ENCODE measurements around the gene MRTFB.
"Not testable (repeated sequence)": the region's sequence is repeated elsewhere in the genome, so short reads cannot be mapped to it uniquely, and the experiment has no call there.

The MRTFB gene

DNA sequence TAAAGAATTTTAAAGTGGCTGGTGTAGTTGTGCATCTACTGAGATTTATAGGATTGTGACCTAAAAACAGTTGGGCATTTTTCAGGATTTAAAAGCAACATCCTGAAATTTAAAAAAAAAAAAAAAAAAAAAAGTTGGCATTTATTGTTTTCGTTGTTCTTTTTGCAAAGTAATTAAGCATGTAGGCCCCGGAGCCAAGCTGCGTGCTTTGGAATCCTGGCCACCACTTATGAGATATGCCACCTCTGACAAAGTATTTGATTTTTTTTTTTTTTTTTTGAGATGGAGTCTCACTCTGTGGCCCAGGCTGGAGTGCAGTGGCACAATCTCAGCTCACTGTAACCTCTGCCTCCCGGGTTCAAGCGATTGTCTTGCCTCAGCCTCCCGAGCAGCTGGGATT, 112.8 kb downstream of the MRTFB start:
- not testable (repeated sequence) for DNase-seq (ENCODE audit: low read depth, low spot score)

- DNase-seq (ENCODE audit: low read depth, low spot score), result peak; percentile 73
Observed at GRCh38 chr16:14186007-14186794, 115.1 kb downstream of the MRTFB start.

DNA sequence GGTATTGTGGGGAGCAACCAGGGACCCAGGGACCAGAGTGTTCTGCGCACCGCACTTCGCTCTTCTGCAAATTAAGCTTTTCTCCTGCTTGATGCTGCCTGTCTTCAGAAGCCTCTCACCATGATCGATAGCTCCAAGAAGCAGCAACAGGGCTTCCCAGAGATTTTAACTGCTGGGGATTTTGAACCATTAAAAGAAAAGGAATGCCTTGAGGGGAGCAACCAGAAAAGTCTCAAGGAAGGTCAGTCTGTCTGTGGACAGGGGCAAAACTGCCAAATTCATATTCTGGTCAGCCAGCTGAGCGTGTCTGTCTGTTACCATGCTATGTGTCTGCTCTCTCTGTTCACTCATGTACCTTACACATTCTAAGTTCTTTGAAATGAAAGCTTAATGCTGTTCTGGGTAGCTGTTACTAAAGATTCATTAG, 115.7 kb downstream of the MRTFB start:
- DNase-seq (ENCODE audit: low read depth, low spot score), result no peak

GRCh38 chr16:14187517-14188338, 116.6 kb downstream of the MRTFB start:
- DNase-seq (ENCODE audit: low read depth, low spot score), result no peak

DNA sequence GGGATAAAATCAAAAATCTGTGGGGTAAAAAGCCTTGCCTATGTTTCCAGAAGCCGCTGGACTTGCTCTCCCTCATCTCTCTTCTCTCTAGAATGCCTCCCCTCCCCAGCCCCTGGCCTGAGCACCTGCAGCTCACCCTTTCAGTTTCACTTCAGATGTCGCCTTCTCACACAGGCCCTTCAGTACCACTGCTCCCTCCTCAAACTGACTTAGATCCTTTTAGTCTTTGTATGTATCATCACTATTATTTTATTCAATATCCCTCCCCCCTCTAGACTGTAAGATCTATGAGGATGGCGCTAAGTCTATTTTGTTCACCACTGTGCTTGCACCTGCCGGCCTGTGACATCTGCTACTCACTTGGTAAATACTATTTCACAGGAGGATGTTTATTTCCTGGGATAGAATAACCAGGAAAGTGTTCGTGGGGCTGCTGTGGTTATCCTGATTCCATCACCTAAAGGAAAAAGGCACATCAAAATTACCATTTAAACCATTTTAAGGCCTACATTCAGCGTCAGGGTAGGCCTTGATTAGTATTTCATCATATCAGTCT, 122.3 kb downstream of the MRTFB start:
- no peak for DNase-seq (ENCODE audit: low read depth, low spot score)

GRCh38 chr16:14194721-14195120, 123.6 kb downstream of the MRTFB start:
- DNase-seq (ENCODE audit: low read depth, low spot score), result no peak

DNA sequence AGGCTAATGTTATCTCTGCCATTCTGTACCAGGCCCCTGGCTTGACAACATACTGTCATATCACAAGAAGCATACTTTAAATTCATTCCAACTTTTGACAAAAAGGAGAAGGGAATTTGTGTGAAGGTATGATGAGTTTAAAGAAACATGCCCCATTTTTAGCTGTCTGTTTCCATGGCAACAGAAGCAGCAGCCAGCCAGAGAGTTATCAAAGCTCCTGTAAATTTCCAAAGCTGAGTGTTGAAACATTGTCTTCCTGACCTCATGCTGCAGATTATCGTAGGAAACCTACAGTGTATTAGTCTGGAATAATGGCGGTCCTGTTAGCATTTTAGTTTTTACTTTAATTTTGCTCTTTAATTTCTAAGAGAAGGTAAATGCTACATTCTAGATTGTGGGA, 124.9 kb downstream of the MRTFB start:
- no peak for DNase-seq (ENCODE audit: low read depth, low spot score)

DNA sequence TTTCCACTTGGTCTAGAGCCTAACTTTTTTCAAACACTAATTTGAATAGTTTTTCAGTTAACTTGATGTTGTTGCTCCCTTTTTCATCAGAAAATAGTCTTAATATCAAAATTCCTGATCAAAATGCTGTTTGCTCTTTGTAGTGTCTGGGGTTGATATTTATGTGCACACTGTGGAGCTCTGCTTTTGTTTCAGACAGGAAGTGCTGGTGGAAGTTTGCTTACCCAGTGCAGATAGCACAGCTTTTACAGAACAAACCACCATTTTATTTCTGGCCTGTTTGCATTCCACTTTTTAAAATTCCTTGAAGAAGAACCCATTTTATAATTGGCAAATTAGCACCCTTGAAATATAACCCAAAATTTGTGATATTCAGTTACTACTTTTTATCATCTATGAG, 125.4 kb downstream of the MRTFB start:
- DNase-seq (ENCODE audit: low read depth, low spot score), result no peak

GRCh38 chr16:14198012-14198411, 126.9 kb downstream of the MRTFB start:
- DNase-seq (ENCODE audit: low read depth, low spot score), result no peak

GRCh38 chr16:14198572-14198971, 127.5 kb downstream of the MRTFB start:
- no peak for DNase-seq (ENCODE audit: low read depth, low spot score)

GRCh38 chr16:14199199-14199598, 128.1 kb downstream of the MRTFB start:
- DNase-seq (ENCODE audit: low read depth, low spot score), result peak; percentile 29

- DNase-seq (ENCODE audit: low read depth, low spot score), result peak; percentile 66
Observed at GRCh38 chr16:14199624-14200023, 128.5 kb downstream of the MRTFB start.

GRCh38 chr16:14202095-14202494, 131.0 kb downstream of the MRTFB start:
- DNase-seq (ENCODE audit: low read depth, low spot score), result no peak

GRCh38 chr16:14202697-14203096, 131.6 kb downstream of the MRTFB start:
- no peak for DNase-seq (ENCODE audit: low read depth, low spot score)

- no peak for DNase-seq (ENCODE audit: low read depth, low spot score)
Observed at GRCh38 chr16:14203166-14203565, 132.0 kb downstream of the MRTFB start.

- DNase-seq (ENCODE audit: low read depth, low spot score), result no peak
Observed at GRCh38 chr16:14205666-14206065, 134.5 kb downstream of the MRTFB start.

GRCh38 chr16:14211856-14212543, 140.9 kb downstream of the MRTFB start:
- no peak for DNase-seq (ENCODE audit: low read depth, low spot score)

DNA sequence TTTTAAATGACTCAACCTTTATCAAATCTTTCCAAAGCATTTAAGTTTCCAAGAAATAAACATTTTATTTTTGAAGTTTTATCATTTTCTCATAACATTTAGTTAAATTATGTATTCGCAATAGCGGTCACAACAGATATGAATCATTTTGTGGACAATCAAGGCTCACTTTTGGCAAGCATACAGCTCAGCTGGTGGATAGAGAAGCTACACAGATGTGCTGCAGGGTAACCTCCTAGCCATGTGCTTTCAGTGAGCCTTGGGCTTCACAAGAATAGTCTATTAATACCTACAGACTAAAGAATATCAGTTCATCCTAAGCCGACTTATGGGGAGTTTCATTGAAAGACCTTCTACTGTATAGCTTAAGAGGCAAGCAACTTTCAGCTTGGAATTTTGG, 144.8 kb downstream of the MRTFB start:
- DNase-seq (ENCODE audit: low read depth, low spot score), result no peak

DNA sequence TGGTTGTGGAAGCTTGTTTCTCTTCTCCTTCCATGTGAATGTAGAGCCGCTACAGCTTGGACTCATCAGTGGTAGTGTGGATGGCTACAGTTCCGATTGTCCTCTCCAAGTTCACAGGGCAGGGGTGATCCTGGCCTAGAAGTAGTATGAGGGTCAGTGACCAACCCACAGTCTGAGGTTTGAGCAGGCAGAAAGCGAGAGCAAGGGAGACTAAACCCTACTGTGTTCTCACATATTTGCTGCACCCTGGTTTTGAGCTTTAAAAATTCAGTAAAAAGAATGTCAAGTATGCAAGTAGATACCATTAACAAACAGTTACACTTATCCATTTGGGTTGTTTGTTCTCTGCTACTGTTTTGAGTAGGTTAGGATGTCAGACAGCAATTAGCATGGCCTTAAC, 148.9 kb downstream of the MRTFB start:
- DNase-seq (ENCODE audit: low read depth, low spot score), result peak; percentile 50

DNA sequence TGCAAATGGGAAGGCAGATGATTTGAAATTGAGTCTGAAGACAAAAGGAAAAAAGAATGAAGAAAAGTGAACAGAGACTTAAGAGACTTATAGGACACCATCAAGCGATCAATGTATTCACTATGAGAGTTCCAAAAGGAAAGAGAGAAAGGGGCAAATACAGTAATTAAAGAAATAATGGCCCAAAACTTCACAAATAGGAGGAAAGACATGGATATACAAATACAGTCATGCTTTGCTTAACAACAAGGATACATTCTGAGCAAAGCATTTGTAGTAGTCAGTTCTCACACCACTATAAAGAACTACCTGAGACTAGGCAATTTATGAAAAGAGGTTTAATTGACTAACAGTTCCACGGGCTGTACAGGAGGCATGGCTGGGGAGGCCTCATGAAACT, 152.5 kb downstream of the MRTFB start:
- no peak for DNase-seq (ENCODE audit: low read depth, low spot score)

GRCh38 chr16:14225457-14225856, 154.3 kb downstream of the MRTFB start:
- no peak for DNase-seq (ENCODE audit: low read depth, low spot score)
